HepG2 (cell line): Measurements from ENCODE around the gene GALR2. TPM values are rescaled to one million over a fixed set of nuclear protein-coding genes. Genes with fewer than 3 reads are reported as not detected.

ENCODE experiments used
- ATF5 ChIP-seq: sonication (generic); formaldehyde crosslinking; IDR thresholded peaks from 2 replicates; pipeline ENCODE4 v1.4.0; 2020; ENCODE audit warnings: mild to moderate bottlenecking, low read depth, missing genetic modification reagents
- ATM ChIP-seq: fragments of 450-650 bp; IDR thresholded peaks from 2 replicates; pipeline ENCODE4 v1.7.1; 2017; ENCODE audit warnings: mild to moderate bottlenecking, borderline replicate concordance
- CCAR2 ChIP-seq: fragments of 200-400 bp; formaldehyde crosslinking; optimal IDR thresholded peaks from 2 replicates; pipeline ENCODE3; 2018; ENCODE audit warnings: low read depth, mild to moderate bottlenecking, low read length, moderate library complexity
- FOXP1 ChIP-seq, 2 experiments: fragments of 450-650 bp in 1 of 2; IDR thresholded peaks; 2 replicates each; pipeline ENCODE4 v1.6.1; 2017 to 2018; ENCODE audit warnings: antibody characterized with exemption in 1 of 2
- GATAD1 ChIP-seq: IDR thresholded peaks from 2 replicates; pipeline ENCODE4 v1.6.1; 2016; ENCODE audit warnings: missing genetic modification reagents, missing compliant biosample characterization
- KLF6 ChIP-seq: IDR thresholded peaks from 2 replicates; pipeline ENCODE4 v1.8.0; 2016; ENCODE audit warnings: missing biosample characterization, missing genetic modification reagents
- MTA3 ChIP-seq: sonication (generic); formaldehyde crosslinking; IDR thresholded peaks from 2 replicates; pipeline ENCODE4 v1.4.0; 2020; ENCODE audit warnings: missing genetic modification reagents
- RAD51 ChIP-seq: fragments of 450-650 bp; IDR thresholded peaks from 2 replicates; pipeline ENCODE4 v1.6.1; 2016; ENCODE audit warnings: borderline replicate concordance
- RARG ChIP-seq: sonication (generic); formaldehyde crosslinking; IDR thresholded peaks from 2 replicates; pipeline ENCODE4 v1.4.0; 2020; ENCODE audit warnings: low read depth, mild to moderate bottlenecking, missing genetic modification reagents
- TRIM22 ChIP-seq: fragments of 450-650 bp; IDR thresholded peaks from 2 replicates; pipeline ENCODE4 v1.6.1; 2017
- ZBTB10 ChIP-seq: sonication (generic); formaldehyde crosslinking; IDR thresholded peaks from 2 replicates; pipeline ENCODE4 v1.4.0; 2020; ENCODE audit warnings: missing genetic modification reagents, borderline replicate concordance
- ZFYVE20 ChIP-seq: sonication (generic); formaldehyde crosslinking; IDR thresholded peaks from 2 replicates; pipeline ENCODE4 v1.8.0; 2023; ENCODE audit warnings: low read depth, mild to moderate bottlenecking, moderate library complexity, missing genetic modification reagents, borderline replicate concordance
- ZMYM4 ChIP-seq: sonication (generic); formaldehyde crosslinking; IDR thresholded peaks from 2 replicates; pipeline ENCODE4 v1.8.1; 2023; ENCODE audit warnings: mild to moderate bottlenecking, missing genetic modification reagents
- ZNF136 ChIP-seq: sonication (generic); formaldehyde crosslinking; IDR thresholded peaks from 2 replicates; pipeline ENCODE4 v1.8.1; 2022; ENCODE audit warnings: low read depth, mild to moderate bottlenecking, moderate library complexity, missing genetic modification reagents
- ZNF142 ChIP-seq: sonication (generic); formaldehyde crosslinking; IDR thresholded peaks from 2 replicates; pipeline ENCODE4 v1.4.0; 2020; ENCODE audit warnings: missing genetic modification reagents
- ZNF33B ChIP-seq: sonication (generic); formaldehyde crosslinking; IDR thresholded peaks from 2 replicates; pipeline ENCODE4 v1.5.1; 2020; ENCODE audit warnings: mild to moderate bottlenecking, missing genetic modification reagents
- ZNF484 ChIP-seq: sonication (generic); formaldehyde crosslinking; IDR thresholded peaks from 2 replicates; pipeline ENCODE4 v1.5.1; 2020; ENCODE audit warnings: mild to moderate bottlenecking, low read depth, missing genetic modification reagents, borderline replicate concordance
- ZNF644 ChIP-seq: IDR thresholded peaks from 2 replicates; pipeline ENCODE4 v1.6.1; 2016; ENCODE audit warnings: low read depth
- polyA plus RNA-seq, 8 experiments: library from polyadenylated mRNA; depleted of rRNA in 3 of 8; stranded (reverse) in 7 of 8; unstranded in 1 of 8; fragments of >200 nt; fragmentation: Illumina TruSeq in 4 of 8; extraction: Trizol in 4 of 8; gene quantifications; 2 replicates each; pipeline versions ENCODE4 v1.2.1 to v1.2.3, GENCODE V29; 2011 to 2016; ENCODE audit warnings: low read depth in 4 of 8, missing spikeins in 1 of 8, mixed read lengths in 1 of 8; ENCODE audit not compliant: insufficient read depth in 1 of 8
- total RNA-seq, 5 experiments: library from RNA; depleted of rRNA; stranded (reverse); fragments of >200 nt; fragmentation: Illumina TruSeq; extraction: Trizol; gene quantifications; 2 replicates each; pipeline ENCODE4 v1.2.3, GENCODE V29; 2016; ENCODE audit warnings: low read depth in 1 of 5

The GALR2 gene
- total and polyA plus RNA-seq, 2 of the 13 experiments (the other 11 are each of a cell fraction or from before 2014, with no cell fraction given) = 0.48 to 0.58 TPM

- TF ChIP-seq ZNF142 (0 out of 2 replicates have a peak, but pooled peaks have one; percentile 63), RAD51 (no peak), ZNF644 (CRISPR knock-in tag) (no peak), GATAD1 (CRISPR knock-in tag) (no peak), KLF6 (CRISPR knock-in tag) (no peak; the same call in 1 of the 2 replicates), ZFYVE20 (CRISPR knock-in tag) (no peak), TRIM22 (no peak), CCAR2 (no peak), ZNF136 (CRISPR knock-in tag) (no peak), MTA3 (CRISPR knock-in tag) (no peak), ZMYM4 (0 out of 2 replicates have a peak, but pooled peaks have one; percentile 19), ZBTB10 (CRISPR knock-in tag) (no peak), ZNF33B (CRISPR knock-in tag) (no peak), RARG (CRISPR knock-in tag) (no peak), ATF5 (CRISPR knock-in tag) (no peak), ZNF484 (no peak), FOXP1 (IDR thresholded peaks at IDR 0.05) (no peak), FOXP1 (CRISPR knock-in tag; IDR thresholded peaks at IDR 0.05) (0 out of 2 replicates have a peak, but pooled peaks have one; percentile 36), ATM (no peak)
These were observed 47.3 kb upstream of the GALR2 start, which contains the start of gene EVPL (continued) for GRCh38 chr17:76027159-76027839.
